ENCODE results near the gene WNT10A. TPM values are rescaled to one million over a fixed set of nuclear protein-coding genes. Genes with fewer than 3 reads are reported as not detected.
A peak's percentile ranks its signal among the peaks of the same experiment; 100 is the strongest.

Gene WNT10A
- total RNA-seq, 1 donor, result not detected

GRCh38 chr2:218859556-218859987 is 21.1 kb upstream of the WNT10A start, which contains the start of gene WNT6:
Gene WNT6 (plus strand): TSS chr2:218859805. CDS start chr2:218860038, 233 bp downstream.
- Histone ChIP-seq H3K27ac (ENCODE audit: low read depth, low read length) (no peak within 1 kb of the TSS), H2AFZ (ENCODE audit: low read length) (no peak within 1 kb of the TSS), H3K4me1 (ENCODE audit: insufficient read depth, low read length) (no peaks in the 10 kb centered on the region), H3K79me2 (ENCODE audit: insufficient read depth, low read length) (no peaks in the 10 kb centered on the region), H3K4me2 (ENCODE audit: insufficient read depth, low read length) (no peak within 1 kb of the TSS), H4K20me1 (ENCODE audit: insufficient read depth, low read length) (no peaks in the 10 kb centered on the region), H3K36me3 (ENCODE audit: insufficient read depth, low read length) (no peaks in the 10 kb centered on the region), H3K9me3 (ENCODE audit: low read depth, low read length) (no peaks in the 10 kb centered on the region), H3K4me3 (ENCODE audit: insufficient read depth, low read length) (no peak within 1 kb of the TSS), H3K27me3 (ENCODE audit: insufficient read depth, low read length) (peaks cover 72% of the 10 kb centered on the region)
- no peak for TF ChIP-seq CTCF (IDR thresholded peaks at IDR 0.05; ENCODE audit: extremely low read depth, low read depth, low read length)
- peak; percentile 82 for DNase-seq (ENCODE audit: insufficient read length, low spot score, missing footprints)

- Histone ChIP-seq H3K79me2 (ENCODE audit: insufficient read depth, low read length) (no peaks in the 10 kb centered on the region), H2AFZ (ENCODE audit: low read length) (no peak overlapping the region), H3K36me3 (ENCODE audit: insufficient read depth, low read length) (no peaks in the 10 kb centered on the region), H3K27ac (ENCODE audit: low read depth, low read length) (no peak overlapping the region), H3K4me1 (ENCODE audit: insufficient read depth, low read length) (no peaks in the 10 kb centered on the region), H3K4me3 (ENCODE audit: insufficient read depth, low read length) (no peak overlapping the region), H3K27me3 (ENCODE audit: insufficient read depth, low read length) (peaks cover 66% of the 10 kb centered on the region), H3K9me3 (ENCODE audit: low read depth, low read length) (no peaks in the 10 kb centered on the region), H4K20me1 (ENCODE audit: insufficient read depth, low read length) (no peaks in the 10 kb centered on the region), H3K4me2 (ENCODE audit: insufficient read depth, low read length) (no peak overlapping the region)
- no peak for TF ChIP-seq CTCF (IDR thresholded peaks at IDR 0.05; ENCODE audit: extremely low read depth, low read depth, low read length)
- peak; percentile 84 for DNase-seq (ENCODE audit: insufficient read length, low spot score, missing footprints)
Measured at GRCh38 chr2:218859988-218860831, 20.4 kb upstream of the WNT10A start.

GRCh38 chr2:218860950-218861381 is 19.7 kb upstream of the WNT10A start:
- Histone ChIP-seq H3K4me1 (ENCODE audit: insufficient read depth, low read length) (no peaks in the 10 kb centered on the region), H2AFZ (ENCODE audit: low read length) (no peak overlapping the region), H4K20me1 (ENCODE audit: insufficient read depth, low read length) (no peaks in the 10 kb centered on the region), H3K27ac (ENCODE audit: low read depth, low read length) (no peak overlapping the region), H3K4me3 (ENCODE audit: insufficient read depth, low read length) (no peak overlapping the region), H3K36me3 (ENCODE audit: insufficient read depth, low read length) (no peaks in the 10 kb centered on the region), H3K27me3 (ENCODE audit: insufficient read depth, low read length) (peaks cover 58% of the 10 kb centered on the region), H3K79me2 (ENCODE audit: insufficient read depth, low read length) (no peaks in the 10 kb centered on the region), H3K9me3 (ENCODE audit: low read depth, low read length) (no peaks in the 10 kb centered on the region), H3K4me2 (ENCODE audit: insufficient read depth, low read length) (no peak overlapping the region)
- DNase-seq (ENCODE audit: insufficient read length, low spot score, missing footprints), result peak; percentile 55
- TF ChIP-seq CTCF (IDR thresholded peaks at IDR 0.05; ENCODE audit: extremely low read depth, low read depth, low read length), result no peak

- H3K27me3 ChIP-seq (ENCODE audit: insufficient read depth, low read length), result peaks cover 52% of the 10 kb centered on the region
- no peaks in the 10 kb centered on the region for H3K4me1 ChIP-seq (ENCODE audit: insufficient read depth, low read length)
- H3K79me2 ChIP-seq (ENCODE audit: insufficient read depth, low read length), result no peaks in the 10 kb centered on the region
- H3K27ac ChIP-seq (ENCODE audit: low read depth, low read length), result no peak overlapping the region
- H3K9me3 ChIP-seq (ENCODE audit: low read depth, low read length), result no peaks in the 10 kb centered on the region
- H4K20me1 ChIP-seq (ENCODE audit: insufficient read depth, low read length), result no peaks in the 10 kb centered on the region
- TF ChIP-seq CTCF (IDR thresholded peaks at IDR 0.05; ENCODE audit: extremely low read depth, low read depth, low read length), result no peak
- no peak overlapping the region for H3K4me2 ChIP-seq (ENCODE audit: insufficient read depth, low read length)
- peak; percentile 57 for DNase-seq (ENCODE audit: insufficient read length, low spot score, missing footprints)
- no peak overlapping the region for H3K4me3 ChIP-seq (ENCODE audit: insufficient read depth, low read length)
- no peak overlapping the region for H2AFZ ChIP-seq (ENCODE audit: low read length)
- no peaks in the 10 kb centered on the region for H3K36me3 ChIP-seq (ENCODE audit: insufficient read depth, low read length)
Measured at GRCh38 chr2:218861645-218862318, 18.9 kb upstream of the WNT10A start.

Measured in osteoblast (primary cell).